ENCODE results near the gene GALNT18.

- TF ChIP-seq, protein P1, sequence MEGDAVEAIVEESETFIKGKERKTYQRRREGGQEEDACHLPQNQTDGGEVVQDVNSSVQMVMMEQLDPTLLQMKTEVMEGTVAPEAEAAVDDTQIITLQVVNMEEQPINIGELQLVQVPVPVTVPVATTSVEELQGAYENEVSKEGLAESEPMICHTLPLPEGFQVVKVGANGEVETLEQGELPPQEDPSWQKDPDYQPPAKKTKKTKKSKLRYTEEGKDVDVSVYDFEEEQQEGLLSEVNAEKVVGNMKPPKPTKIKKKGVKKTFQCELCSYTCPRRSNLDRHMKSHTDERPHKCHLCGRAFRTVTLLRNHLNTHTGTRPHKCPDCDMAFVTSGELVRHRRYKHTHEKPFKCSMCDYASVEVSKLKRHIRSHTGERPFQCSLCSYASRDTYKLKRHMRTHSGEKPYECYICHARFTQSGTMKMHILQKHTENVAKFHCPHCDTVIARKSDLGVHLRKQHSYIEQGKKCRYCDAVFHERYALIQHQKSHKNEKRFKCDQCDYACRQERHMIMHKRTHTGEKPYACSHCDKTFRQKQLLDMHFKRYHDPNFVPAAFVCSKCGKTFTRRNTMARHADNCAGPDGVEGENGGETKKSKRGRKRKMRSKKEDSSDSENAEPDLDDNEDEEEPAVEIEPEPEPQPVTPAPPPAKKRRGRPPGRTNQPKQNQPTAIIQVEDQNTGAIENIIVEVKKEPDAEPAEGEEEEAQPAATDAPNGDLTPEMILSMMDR (IDR thresholded peaks at IDR 0.05): no peak
- no peak for TF ChIP-seq POLR2A (IDR thresholded peaks at IDR 0.05)
These were observed 234.6 kb downstream of the GALNT18 start for GRCh38 chr11:11387207-11387606.

Data from body of pancreas (tissue), 4 donors.